ENCODE results near the gene SLITRK3. TPM values are rescaled to one million over a fixed set of nuclear protein-coding genes. Genes with fewer than 3 reads are reported as not detected.
A peak's percentile ranks its signal among the peaks of the same experiment; 100 is the strongest.

The SLITRK3 gene
- total RNA-seq, 1 donor from 2014 or later = 2.9 TPM

DNA sequence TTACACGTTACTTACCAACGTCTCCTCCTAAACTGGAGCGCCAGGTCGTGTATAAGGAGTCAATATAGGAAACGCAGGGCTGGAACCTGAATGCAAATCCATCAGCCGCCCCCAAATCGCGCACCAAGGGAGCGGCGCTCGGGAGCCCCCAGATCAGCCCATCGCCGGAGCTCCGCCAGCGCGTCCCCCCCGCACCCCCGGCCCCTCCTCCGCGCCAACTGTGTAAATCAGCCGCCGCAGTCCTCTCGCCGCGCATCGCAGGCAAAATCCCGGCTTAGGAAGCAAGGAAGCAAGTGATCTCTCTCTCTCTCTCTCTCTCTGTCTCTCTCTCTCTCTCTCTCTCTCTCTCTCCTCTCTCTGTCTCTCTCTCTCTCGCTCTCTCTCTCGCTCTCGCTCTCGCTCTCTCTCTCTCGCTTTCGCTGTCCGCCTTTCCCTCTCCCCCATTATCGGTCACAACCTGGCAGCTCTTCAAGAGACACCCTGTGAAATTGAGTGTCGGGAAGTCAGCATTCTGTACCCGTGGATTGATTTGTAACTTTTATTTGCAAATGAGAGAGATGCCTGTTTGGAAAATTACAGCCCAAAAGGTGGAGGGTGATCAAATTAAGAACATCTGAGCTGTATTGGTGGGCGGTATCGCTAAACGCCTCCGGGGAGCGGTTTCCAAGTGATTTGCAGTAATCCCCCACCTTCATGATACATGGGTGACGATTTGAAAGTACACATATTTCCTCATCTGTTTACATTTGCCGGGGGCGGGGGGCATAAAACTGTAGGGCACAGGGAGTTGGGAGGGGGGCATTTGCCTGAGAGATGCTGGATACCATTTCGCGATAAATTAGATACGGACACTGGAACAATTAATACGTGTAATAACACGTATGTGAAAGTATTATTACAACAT, 645 bp upstream of the SLITRK3 start:
- no peak for DNase-seq (ENCODE audit: extremely low spot score in 2 of 2)
- peaks cover 4% of the 10 kb centered on the region for H3K27me3 ChIP-seq

GRCh38 chr3:165195241-165195639, 944 bp downstream of the SLITRK3 start:
- TF ChIP-seq POLR2A (IDR thresholded peaks at IDR 0.05) = no peak
- no peak for TF ChIP-seq CTCF (IDR thresholded peaks at IDR 0.05)
- no peak for TF ChIP-seq POLR2AphosphoS5 (IDR thresholded peaks at IDR 0.05; ENCODE audit: insufficient read depth in 1 of 2, low read depth in 1 of 2)
- Histone ChIP-seq H3K4me3 (peak overlapping the region; percentile 41 to 50), H3K4me1 (peaks cover 36% of the 10 kb centered on the region), H3K27me3 (peaks cover 4% of the 10 kb centered on the region), H3K36me3 (no peaks in the 10 kb centered on the region), H3K27ac (no peak overlapping the region), H3K9me3 (no peaks in the 10 kb centered on the region)
- intact Hi-C loops (cut with DNase I) = no loop called here
- no peak for DNase-seq (ENCODE audit: extremely low spot score in 2 of 2)

More for the DNA sequence above, 645 bp upstream of the SLITRK3 start:
- peak overlapping the region; percentile 41 to 50 for H3K4me3 ChIP-seq
- intact Hi-C loops (cut with DNase I) = no loop called here
- H3K36me3 ChIP-seq = no peaks in the 10 kb centered on the region
- H3K27ac ChIP-seq = no peak overlapping the region
- TF ChIP-seq CTCF (IDR thresholded peaks at IDR 0.05) (no peak), POLR2A (IDR thresholded peaks at IDR 0.05) (no peak), POLR2AphosphoS5 (IDR thresholded peaks at IDR 0.05; ENCODE audit: insufficient read depth in 1 of 2, low read depth in 1 of 2) (no peak)
- no peaks in the 10 kb centered on the region for H3K9me3 ChIP-seq
- peaks cover 36% of the 10 kb centered on the region for H3K4me1 ChIP-seq

- Histone ChIP-seq H3K4me3 (peak overlapping the region; percentile 41 to 50), H3K9me3 (no peaks in the 10 kb centered on the region), H3K36me3 (no peaks in the 10 kb centered on the region), H3K27me3 (peaks cover 4% of the 10 kb centered on the region), H3K4me1 (peaks cover 36% of the 10 kb centered on the region), H3K27ac (no peak overlapping the region)
- intact Hi-C loops (cut with DNase I) = no loop called here
- DNase-seq (ENCODE audit: extremely low spot score in 2 of 2) = no peak
- no peak for TF ChIP-seq CTCF (IDR thresholded peaks at IDR 0.05)
- TF ChIP-seq POLR2A (IDR thresholded peaks at IDR 0.05) = no peak
- TF ChIP-seq POLR2AphosphoS5 (IDR thresholded peaks at IDR 0.05; ENCODE audit: insufficient read depth in 1 of 2, low read depth in 1 of 2) = no peak
Measured at GRCh38 chr3:165194511-165195240, 1.5 kb downstream of the SLITRK3 start.

- Histone ChIP-seq H3K27ac (no peak overlapping the region), H3K36me3 (no peaks in the 10 kb centered on the region), H3K4me3 (peak overlapping the region; percentile 41 to 50), H3K9me3 (no peaks in the 10 kb centered on the region), H3K4me1 (peaks cover 36% of the 10 kb centered on the region), H3K27me3 (peaks cover 4% of the 10 kb centered on the region)
- no peak for DNase-seq (ENCODE audit: extremely low spot score in 2 of 2)
- TF ChIP-seq CTCF (IDR thresholded peaks at IDR 0.05) (no peak), POLR2A (IDR thresholded peaks at IDR 0.05) (no peak), POLR2AphosphoS5 (IDR thresholded peaks at IDR 0.05; ENCODE audit: insufficient read depth in 1 of 2, low read depth in 1 of 2) (no peak)
- intact Hi-C loops (cut with DNase I) = no loop called here
Measured at GRCh38 chr3:165193366-165194254, 2.6 kb downstream of the SLITRK3 start.

All from vagina (tissue), 2 donors.